Head of caudate nucleus (tissue), 42 donors: ENCODE measurements around the gene COL9A3.

ENCODE experiments used
- DNase-seq, 42 donors: peaks; one replicate each; pipeline versions ENCODE4 v3.0.0 to v3.0.0-alpha.2; 2020 to 2021; ENCODE audit warnings: mixed read lengths in 7 of 42
- intact Hi-C: fragments of 100-400 bp; cut with DNase I; formaldehyde crosslinking; loops from one replicate; pipeline ENCODE4 v1.15.0; 2022

Gene COL9A3

GRCh38 chr20:62792940-62793756 is 23.7 kb upstream of the COL9A3 start:
- intact Hi-C loops, result loop anchor here (5.0 kb wide), 1 partner anchor 126 kb away; no protein-coding TSS in a partner anchor

GRCh38 chr20:62793757-62794006 is 23.2 kb upstream of the COL9A3 start:
- no peak for DNase-seq
- intact Hi-C loops, result loop anchor here (5.0 kb wide), 1 partner anchor 126 kb away; no protein-coding TSS in a partner anchor

More at GRCh38 chr20:62792940-62793756, 23.7 kb upstream of the COL9A3 start:
- peak in 6 of 42 donors; percentile 19 to 57 (median 40) for DNase-seq

GRCh38 chr20:62794007-62794724 is 22.7 kb upstream of the COL9A3 start:
- DNase-seq, result peak; percentile 89 to 99 (median 97)
- intact Hi-C loops, result loop anchor here (5.0 kb wide), 1 partner anchor 127 kb away; no protein-coding TSS in a partner anchor

- DNase-seq, result peak in 40 of 42 donors; percentile 22 to 84 (median 69)
- intact Hi-C loops, result no loop called here
Measured at GRCh38 chr20:62795023-62795761, 21.7 kb upstream of the COL9A3 start.

GRCh38 chr20:62796699-62797491 is 20.0 kb upstream of the COL9A3 start:
- intact Hi-C loops, result no loop called here
- DNase-seq, result no peak

GRCh38 chr20:62797671-62798532 is 18.9 kb upstream of the COL9A3 start:
- no peak for DNase-seq
- intact Hi-C loops, result no loop called here

DNA sequence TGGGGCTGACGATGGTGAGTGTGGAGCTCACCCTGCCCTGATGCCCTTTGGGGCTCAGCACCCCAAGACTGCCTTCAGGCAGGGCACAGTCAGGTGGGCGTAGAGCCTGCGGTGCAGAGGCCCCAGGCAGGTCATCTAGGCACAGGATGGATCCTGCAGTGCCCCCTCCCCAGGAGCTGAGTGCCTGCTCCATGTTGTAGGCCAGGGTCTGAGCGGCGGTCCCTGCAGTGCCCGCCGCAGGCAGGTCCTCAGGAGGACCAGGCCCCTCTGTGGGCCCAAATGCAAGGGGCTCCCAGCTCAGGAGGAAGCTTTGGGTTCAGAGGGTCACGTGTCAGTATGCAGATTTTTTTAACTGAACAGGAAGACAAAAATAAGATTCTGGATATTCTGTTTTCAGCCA is 17.8 kb upstream of the COL9A3 start:
- DNase-seq, result no peak
- intact Hi-C loops, result no loop called here

DNA sequence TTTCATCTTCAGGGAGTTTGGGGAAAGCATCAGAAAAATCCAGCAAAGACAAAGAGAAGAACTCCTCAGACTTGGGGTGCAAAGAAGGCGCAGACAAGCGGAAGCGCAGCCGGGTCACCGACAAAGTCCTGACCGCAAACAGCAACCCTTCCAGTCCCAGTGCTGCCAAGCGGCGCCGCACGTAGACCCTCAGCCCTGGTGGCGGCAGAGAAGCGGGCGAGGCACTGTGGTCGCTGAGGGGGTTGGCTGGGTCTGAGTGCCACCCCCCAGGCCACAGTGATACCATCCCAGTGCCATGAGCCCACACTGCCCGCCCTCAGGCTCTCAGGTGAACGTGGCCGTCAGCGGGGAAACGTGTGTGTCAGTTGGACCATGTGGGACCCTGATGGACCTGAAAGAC is 17.4 kb upstream of the COL9A3 start:
- intact Hi-C loops, result no loop called here
- no peak for DNase-seq

DNA sequence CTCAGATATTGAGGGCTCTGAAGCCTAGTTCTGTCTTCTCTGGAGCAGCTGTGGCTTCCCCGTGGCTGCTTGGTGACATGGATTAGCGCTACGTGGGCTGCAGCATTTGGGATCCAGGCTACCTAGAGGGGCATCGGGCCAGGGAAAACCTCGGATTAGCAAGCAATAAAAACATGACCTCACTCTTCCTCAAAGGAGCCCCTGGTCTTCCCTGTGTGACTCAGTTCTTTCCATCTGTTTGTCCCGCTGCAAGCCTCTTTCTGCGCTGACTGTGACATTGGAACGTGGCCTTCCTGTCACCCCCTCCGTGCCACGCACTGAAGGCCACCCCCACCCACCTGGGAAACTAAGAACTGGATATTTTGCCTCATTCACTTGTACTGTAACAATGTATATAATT is 17.0 kb upstream of the COL9A3 start:
- intact Hi-C loops, result no loop called here
- DNase-seq, result no peak

- intact Hi-C loops, result no loop called here
- peak in 30 of 42 donors; percentile 45 to 89 (median 73) for DNase-seq
Measured at GRCh38 chr20:62800314-62801259, 16.3 kb upstream of the COL9A3 start.

GRCh38 chr20:62801284-62802010 is 15.4 kb upstream of the COL9A3 start:
- intact Hi-C loops, result no loop called here
- DNase-seq, result no peak

DNA sequence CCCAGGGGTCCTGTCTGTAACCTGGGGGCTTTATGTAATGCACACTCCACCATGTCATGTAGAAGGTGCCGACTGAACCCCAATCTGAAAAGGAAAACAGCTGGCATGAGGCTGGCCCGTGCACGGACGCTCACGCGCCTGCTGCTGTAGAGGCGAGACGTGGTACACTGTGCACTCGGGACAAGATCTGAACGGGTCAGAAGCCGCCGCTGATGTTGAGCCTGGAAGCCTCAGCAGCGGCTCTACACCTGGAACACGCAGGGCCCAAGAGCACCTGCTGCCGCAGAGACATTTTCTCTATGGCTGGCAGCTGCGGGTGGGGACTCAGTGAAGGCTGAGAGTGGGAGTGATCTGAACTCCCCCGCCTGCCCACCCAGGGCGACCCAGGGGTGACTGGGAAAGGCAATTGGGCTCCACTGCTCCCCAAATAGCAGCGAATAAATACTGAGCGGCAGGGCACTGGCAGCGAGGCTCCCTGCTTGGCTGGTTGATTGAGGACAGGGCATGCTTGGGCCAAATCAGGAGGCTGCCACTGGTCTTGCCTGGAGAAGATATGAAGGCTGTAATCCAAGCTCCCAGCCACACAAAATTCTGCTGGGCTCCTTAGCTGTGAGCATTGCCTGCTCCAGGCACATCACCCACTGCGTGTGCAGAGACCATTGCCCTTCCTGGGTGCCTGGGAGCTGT is 14.7 kb upstream of the COL9A3 start:
- peak in 2 of 42 donors; percentile 20 to 46 for DNase-seq
- intact Hi-C loops, result no loop called here

- DNase-seq, result peak in 3 of 42 donors; percentile 20 to 55 (median 34)
- intact Hi-C loops, result no loop called here
Measured at GRCh38 chr20:62804021-62804626, 12.7 kb upstream of the COL9A3 start.

- intact Hi-C loops, result no loop called here
- DNase-seq, result peak in 33 of 42 donors; percentile 51 to 84 (median 67)
Measured at GRCh38 chr20:62804627-62805154, 12.2 kb upstream of the COL9A3 start, which contains the start of gene OGFR. Gene OGFR (plus strand): TSS chr20:62804835. CDS start chr20:62804860, 25 bp downstream.
